EH (cell line): ENCODE data around the gene CAP2.
A peak's percentile ranks its signal among the peaks of the same experiment; 100 is the strongest.

Experiments
- DNase-seq: peaks from one replicate; pipeline ENCODE4 v3.0.0-alpha.2; 2015; ENCODE audit warnings: low read depth

CAP2 gene

DNA sequence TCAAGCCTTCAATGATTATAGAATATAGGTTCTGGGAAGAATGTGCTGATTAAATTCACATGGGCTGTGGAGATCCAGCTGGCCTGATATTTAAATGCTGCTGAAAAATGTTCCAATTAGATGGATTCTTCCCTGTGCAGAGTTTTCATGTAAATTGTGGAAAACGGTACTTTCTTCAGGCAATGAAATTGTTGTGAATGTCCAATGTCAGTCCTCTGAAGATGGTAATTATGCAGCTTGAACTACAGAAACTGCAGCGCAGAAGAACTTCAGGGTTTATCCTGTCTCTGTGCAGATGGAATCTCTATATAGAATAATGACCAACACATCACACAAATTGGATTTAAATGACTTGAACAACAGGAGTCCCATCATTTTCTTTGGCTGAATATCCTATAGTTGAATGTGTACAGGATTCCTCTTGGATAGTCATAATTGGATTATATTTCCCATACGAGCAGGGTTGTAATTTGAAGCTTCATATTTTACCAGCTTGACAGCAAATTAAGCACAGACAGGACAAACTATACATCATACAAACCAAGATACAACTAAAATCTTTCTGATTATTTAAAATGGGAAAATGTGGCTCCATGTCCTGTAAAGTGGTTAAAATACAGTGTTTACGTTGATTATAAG is 82.3 kb downstream of the CAP2 start:
- DNase-seq, result no peak

DNA sequence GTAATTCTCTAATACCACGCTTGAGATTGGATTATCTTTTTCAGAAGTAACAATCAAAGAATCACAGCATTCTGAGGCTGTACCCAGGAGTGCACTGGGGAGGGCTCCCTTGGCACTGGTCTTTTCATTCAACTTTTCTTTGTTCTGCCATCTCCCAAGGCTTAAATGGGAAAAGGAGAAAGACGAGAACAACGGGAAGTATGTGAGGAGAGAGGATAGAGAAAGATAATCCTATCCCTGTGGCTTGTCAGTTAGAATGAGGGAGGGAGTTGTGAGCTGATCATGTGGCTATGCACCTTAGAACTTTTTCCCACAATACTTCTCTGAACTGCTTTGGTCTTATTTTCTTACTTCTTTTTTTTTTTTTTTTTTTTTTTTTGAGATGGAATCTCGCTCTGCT is 83.1 kb downstream of the CAP2 start:
- no peak for DNase-seq

DNA sequence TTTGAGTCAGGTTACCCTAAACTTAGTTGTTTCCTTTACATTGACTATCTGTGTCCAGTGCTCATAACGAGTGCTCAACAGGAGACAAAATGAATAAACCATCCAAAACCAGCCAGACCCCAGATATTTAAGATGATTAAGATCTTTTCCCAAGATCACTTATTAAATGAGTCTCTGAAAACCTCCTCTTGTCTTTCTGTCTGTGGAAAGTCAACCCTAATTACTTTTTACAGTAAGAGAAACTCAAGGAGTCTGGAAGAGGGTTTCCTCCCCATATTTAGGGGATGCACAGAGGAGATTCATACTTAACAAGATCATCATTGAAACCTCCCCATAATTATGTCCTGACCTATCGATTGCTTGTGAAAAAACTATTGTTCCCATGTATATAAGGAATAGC is 84.0 kb downstream of the CAP2 start:
- DNase-seq, result no peak

DNA sequence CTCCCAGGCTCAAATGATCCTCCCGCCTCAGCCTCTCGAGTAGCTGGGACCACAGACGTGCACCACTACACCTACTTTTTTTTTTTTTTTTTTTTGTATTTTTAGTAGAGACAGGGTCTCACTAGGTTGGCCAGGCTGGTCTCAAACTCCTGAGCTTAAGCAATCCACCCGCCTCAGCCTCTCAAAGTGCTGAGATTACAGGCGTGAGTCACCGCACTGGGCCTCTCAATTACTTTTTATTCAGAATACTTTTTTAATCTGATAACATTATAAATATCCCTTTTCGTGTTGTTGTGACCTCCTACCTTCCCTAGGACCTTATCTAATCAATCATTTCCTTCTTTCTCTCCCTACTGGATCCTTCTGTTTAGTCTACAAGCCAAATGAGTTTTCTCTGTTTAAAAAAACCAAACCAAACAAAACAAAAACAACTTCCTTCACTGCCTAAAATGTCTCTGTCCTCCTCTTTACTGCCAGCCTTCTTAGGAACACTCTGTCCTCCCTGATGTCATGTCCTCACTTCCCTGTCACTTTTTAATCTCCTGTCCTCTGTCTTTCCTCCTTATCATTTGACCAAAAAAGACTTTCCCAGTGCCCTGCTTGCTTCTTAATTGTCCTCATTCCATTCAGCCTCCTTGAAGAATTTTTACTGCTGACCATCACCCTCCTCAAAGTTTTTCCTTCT is 85.0 kb downstream of the CAP2 start:
- peak; percentile 50 for DNase-seq

DNA sequence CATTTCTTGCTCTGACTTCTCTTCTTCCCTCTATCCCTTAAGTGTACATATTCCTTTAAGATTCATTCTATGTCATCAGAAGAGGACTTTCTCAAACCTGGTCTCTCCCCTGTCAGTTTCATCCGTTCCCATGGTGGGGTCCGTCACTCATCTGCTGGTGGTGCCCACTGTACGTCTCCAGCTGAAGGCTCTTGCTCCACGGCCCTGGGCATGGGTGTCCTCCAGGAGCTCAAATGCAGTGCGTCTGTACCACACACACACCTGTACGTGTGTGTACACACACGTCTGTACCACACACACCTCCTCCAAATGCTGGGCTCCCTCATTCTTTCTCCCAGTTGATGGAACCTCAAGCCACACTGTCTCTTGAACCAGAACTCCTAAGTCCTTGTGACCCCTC is 85.6 kb downstream of the CAP2 start:
- no peak for DNase-seq

DNA sequence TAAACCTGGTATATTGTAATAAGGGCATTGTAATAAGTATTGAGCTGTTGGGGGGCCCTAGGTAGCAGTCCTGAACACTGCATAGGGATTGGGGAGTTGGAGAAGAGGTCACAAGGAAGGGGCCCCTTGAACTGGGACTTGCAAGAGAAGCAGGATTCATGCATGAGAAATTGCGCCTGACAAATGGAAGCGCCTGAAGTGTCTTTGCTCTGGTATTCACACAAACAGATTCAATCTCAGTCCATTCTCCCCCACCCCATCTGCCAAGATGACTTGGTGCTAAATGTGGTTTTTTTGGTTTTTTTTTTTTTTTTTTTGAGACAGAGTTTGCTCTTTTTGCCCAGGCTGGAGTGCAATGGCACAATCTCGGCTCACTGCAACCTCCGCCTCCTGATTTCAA is 87.1 kb downstream of the CAP2 start:
- DNase-seq, result no peak

DNA sequence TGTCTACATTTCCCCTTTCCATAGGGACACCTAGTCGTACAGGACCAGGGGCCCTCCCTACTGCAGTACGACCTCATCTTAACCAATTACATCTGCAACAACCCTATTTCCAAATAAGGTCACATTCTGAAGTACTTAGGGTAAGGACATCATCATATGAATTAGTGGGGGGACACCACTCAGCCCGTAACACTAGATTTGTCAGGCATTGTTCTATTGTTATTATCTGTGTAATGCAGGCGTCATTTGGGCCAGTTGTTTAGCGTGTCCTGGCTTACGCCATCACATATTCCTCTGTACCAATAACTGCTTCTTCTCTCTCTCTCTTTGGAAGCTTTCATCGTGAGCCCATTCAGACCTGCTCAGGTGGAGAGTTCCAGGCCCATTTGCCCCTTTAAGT is 89.3 kb downstream of the CAP2 start:
- DNase-seq, result no peak

DNA sequence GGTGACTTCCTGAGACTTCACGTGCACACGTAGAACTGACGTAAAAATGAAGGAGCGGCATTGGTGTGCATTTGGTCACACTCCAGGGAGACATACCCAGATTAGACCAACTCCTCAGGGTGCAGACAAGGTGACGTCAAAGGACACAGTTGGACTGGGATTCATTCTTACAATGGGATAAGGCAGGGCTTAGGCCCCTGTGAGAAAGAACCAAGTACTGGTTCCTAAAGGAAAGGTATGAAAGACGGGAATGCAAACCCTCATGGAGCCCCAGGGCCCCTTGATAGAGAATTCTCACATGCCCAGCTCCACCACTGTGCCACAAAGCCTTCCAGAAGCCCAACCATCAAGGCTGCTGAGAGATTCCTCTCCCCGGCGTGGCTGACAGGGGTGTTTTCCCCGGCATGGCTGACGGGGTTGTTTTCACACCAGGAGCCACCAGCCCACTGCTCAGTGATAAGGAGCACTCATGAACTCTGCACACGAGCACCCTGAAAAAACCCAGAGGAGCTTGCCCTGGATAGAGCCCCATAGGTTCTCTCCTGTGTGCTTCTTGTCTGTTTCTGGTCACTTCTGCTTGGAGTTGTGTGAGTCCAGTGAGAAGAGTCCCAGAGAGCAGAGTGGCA is 90.1 kb downstream of the CAP2 start:
- DNase-seq, result no peak

DNA sequence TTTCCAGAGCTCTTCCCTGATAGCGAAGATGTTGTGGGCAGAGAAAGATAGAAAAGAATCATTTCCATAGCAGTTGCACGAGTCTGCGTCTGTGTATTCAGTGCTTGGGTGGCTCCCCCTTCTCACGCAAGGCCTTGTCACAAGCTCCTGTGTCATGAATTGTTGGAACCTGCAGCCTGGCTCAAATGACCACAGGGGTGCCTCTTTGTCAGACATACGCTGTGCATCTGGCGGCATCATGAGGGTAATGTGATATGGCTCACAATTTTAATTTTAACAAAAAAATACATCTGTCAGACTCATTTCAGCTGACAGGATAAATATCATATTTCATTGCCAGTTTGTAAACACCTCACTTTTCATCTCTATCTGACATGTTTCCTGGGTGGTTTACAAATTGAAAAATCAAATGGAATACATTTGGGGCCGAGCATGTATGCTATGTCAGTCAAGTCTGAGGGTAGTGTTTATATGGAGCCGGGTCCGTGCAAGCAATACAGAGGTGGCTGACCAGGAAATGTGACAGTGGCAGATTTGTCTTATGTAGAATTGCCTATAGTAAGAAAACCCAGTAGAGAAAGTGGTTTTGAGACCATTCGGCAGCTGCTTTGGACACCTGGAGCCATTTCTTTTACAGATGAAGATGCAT is 90.9 kb downstream of the CAP2 start:
- DNase-seq, result no peak

DNA sequence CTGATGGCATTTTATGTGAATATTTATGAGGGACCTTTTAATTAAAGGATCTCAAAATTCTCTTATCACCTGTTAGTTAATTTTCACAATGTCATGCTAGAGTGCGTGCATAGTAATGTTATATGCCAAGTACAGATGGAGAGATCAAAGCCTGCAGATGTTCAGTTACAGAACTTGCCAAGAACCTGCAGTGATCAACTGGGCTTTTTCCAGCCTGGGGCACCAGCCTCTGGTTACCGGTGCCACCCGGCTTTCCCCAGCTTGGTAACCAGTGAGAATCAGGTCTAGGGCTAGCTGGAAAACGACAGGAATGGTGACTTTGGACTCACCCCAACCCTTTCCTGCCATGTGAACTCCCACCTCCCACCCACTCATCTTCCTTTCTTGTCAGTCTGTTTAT is 91.8 kb downstream of the CAP2 start:
- DNase-seq, result no peak

DNA sequence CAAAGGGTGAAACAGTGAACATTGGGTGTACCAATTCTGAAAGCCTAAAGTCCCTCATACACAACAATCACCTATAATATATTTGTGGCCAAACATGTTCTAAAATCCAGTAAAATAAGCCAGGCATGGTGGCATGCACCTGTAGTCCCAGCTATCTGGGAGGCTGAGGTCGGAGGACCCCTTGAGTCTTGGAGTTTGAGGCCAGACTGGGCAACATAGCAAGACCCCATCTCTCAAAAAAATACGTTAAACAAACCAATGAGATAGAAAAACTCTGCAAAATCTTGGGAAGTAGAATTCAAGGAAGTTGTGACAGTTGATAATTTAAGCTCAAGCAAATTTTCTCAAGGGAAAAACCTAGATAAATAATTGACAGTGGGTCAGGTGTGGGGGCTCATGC is 92.6 kb downstream of the CAP2 start:
- DNase-seq, result no peak

DNA sequence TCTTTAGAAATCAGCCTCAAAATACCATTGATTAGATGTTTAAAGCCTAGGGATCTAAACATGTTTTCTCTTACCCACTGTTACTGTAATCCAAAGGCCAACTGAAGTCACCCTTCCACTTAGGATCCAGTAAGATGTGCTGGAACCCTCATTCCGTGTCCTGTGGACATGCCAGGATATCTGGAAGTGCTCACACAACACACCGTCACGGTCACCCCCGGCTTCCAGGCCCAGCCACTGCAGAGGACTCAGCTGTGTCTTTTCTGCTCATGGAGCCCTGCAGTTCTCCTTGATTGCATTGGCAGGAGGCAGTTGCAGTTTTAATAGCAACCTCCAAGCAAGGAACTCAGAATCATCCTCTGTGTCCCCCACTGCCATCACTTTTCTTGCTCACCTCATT is 93.3 kb downstream of the CAP2 start:
- DNase-seq, result no peak

DNA sequence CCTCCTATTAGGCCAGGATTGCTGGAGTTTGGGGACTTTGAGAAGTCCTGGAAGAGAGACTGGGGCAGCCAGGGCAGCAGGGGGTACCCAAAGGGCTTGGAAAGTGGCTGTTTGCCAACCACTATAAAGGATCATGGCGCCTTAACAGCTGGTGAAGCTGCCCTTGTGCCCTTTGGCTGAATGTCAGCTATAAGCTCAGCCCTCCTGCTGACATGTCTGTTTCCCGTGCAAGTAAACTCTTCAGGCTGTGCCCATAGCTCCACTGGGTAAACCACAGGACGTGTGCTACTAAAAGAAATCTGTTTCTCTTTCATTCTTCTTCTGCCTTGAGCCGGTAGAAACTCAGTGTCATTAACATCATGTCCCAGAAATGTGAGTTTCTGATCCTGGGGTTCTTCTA is 97.3 kb downstream of the CAP2 start:
- DNase-seq, result peak; percentile 47

DNA sequence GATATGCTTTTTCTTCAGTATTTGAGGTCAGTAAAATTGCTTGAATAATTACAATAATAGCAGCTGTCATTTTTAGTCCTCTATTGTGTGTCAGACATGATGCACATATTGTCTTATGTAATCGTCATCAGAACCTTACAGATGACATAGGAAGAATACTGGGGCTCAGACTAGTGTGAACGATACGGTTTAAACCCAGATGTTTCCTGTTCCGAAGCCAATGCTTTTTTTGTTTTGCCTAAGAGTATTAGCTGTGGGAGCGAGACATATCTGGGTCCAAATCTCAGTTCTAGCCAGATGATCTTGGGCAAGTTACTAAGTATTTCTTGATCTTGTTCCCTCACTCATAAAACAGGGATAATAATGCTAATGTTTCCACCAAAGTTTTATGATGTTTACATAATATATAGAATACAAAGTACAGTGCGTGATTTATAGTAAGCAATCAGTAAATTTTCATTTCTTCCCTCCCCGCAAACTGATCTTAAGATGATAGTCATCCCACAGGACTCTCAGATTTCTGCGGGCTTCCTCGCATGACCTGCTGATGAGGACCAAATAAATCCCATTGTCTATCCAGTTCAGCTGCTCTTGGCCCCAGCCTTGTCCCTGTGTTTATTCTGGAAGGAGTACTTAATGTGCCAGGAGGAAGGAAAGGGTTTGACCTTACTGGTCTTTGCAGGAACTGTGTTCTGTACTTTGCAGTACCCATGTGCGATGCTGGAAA is 98.2 kb downstream of the CAP2 start:
- peak; percentile 27 for DNase-seq

DNA sequence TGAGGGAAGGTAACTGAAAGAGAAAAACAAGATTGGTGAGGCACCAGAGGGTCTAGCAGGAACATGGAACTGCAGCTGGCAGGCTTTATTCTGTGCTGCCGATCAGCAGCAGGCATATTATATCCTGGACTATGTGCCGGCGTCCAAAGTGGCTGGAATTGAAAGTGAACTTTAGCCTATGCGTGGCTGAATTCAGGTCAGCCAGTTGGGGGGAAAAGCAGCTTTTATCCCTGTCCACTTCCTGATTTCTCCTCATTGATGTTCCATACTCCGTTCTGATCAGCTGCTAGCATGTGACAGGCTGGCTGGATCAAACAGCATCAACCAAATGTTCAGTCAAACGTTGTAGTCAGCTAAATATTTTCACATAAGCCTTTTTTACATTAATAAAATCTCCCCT is 99.0 kb downstream of the CAP2 start:
- no peak for DNase-seq

DNA sequence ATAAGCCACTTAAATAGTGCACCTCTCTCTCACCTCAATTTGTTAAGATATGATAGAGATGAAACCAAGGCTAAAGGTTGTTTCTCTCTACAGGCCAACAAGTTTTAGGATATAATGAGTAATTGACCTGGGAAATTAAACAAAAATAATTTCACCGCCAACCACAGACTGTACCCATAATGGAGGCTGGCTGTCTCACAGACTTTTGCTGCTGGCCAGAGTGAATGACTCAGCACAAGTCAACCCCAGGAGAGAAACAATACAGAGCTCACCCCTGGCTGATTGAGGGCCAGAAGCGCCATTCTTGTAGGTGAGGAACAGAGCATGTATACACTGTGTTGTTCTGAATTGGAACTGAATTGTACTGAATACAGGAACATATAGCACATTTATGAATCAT is 99.9 kb downstream of the CAP2 start:
- peak; percentile 83 for DNase-seq

DNA sequence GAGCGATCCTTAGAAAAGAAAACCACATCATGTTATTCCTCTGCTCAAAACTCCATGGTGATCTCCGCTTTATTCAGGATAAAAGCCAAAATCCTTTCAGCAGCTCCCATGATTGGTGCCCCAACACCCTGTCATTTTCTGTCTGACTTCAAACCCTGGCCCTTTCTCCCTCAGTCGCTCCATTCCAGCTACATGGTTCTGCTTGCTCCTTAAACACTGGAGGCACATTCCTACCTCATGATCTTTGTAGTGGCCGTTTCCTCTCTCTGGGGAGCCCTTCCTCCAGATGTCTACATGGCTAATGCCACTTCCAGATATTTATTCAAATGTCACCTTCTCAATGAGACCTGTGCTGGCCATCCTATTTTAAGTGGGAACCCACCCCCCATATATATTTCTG is 100.8 kb downstream of the CAP2 start:
- peak; percentile 59 for DNase-seq

DNA sequence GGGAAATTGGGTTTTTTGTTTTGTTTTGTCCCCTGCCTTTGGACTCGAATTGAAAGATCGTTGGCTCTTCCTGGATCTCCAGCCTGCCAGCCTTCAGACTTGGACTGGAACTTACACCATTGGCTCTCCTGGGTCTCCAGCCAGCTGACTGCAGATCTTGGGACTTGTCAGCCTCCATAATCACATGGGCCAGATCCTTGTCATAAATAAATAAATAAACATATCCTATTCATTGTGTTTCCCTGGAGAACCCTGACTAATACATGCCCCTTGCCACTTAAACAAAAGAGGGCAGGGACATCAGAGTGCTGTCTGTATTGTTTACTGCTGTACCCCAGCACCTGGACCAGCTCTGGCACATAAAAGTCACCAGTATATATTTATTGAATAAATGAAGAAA is 101.5 kb downstream of the CAP2 start:
- no peak for DNase-seq

DNA sequence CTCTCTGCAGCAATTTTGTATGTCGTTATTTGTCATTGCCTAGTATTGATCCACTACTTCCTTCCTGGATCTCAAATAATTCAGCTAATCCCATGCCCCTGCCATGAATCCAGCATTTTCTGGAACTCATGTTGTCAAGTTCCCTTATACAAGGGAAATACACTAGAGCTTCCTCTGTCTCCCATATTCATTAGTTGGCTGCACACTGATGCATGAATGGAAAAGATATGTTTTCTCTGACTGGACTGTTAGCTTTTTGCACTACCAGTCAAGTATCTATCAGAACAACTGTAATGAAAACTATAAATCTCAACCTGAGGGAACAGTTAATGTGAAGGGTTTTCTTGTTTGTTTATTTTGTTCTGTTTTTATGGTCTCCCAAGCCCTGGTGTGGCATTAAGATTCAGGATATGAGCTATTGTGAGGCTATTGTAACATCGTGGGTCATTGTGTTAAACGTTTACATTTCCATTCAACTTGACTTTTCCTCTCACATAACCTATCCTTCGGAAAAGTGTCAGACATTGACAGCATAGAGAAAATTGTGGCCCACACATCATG is 104.2 kb downstream of the CAP2 start:
- no peak for DNase-seq

DNA sequence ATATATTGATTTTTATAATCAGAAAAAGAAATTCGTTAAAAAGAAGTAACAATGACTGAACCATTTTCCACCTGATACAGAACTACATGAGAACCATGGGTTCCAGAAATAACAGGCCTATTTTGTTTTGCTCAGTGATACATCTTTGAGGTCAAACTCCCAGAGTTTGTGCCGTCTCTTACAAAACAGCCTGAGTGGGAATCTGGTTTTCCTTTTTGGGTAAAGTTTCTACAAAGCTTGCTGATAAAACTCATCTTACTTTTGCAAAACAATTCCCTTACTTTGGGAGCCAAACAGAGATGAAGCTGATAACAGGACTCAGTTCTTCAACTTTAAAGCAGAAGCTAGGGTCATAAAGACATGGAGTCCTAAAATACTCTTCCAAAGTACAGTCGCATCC is 108.0 kb downstream of the CAP2 start:
- no peak for DNase-seq

DNA sequence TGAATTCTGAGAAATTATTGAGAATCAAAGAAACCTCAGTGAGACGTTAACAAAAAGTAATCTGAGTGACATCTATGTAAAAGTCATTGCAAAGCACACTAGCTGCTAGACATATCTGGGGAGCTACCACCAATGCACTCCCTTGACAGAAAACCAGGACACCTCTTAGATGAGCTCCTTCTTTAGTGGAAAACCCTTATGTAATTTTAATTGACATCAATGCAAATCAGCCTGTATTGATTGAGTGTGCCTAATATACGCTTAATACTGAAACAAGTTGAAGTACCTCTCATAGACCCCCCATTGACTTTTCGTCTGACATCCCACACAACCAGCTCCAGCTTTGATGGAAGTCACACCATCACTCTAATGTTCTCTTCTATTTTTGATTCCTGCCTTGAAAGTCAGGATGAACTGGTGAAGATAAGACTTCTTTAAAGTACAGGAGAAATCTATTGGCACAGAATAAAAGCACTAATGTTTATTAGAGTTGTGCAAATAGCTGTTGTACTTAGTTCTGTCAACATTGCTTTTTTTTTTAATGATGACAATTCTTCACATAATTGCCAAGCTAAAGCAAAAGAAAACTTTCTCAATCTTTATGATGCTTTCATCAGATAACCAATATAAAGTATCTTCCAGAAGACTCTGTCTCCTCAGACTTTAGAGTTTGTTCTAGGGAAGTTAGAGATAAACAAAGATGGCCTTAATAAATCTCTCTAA is 108.7 kb downstream of the CAP2 start:
- peak; percentile 13 for DNase-seq

DNA sequence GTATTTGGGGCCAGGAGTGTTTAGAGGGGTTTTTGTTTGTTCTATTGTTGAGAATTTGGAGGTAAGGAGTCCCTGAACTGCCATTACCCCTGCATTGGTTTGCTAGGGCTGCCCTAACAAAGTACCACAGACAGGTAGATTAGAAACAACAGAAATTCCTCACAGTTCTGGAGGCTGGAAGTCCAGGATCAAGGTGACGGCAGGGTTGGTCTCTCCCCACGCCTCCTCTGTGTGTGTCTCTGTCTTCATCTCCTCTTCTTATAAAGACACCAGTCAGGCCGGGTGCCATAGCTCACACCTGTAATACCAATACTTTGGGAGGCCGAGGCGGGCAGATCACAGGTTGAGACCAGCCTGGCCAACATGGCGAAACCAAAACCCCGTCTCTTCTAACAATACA is 109.7 kb downstream of the CAP2 start:
- DNase-seq, result no peak
